Measurements from ENCODE around the gene JAK3. TPM values are rescaled to one million over a fixed set of nuclear protein-coding genes. Genes with fewer than 3 reads are reported as not detected.

JAK3 gene
- total and polyA plus RNA-seq, 2 of the 8 experiments (the other 6 are each of a cell fraction or from before 2014, with no cell fraction given) = 4.0 to 4.7 TPM

GRCh38 chr19:17879466-17879865, 31.7 kb upstream of the JAK3 start:
- Histone ChIP-seq H4K20me1 (replicated peaks in 1 of 2; ENCODE audit: control insufficient read depth in 1 of 2, insufficient read depth in 2 of 2, low read length in 2 of 2) (no peaks in the 10 kb centered on the region), H3K4me2 (ENCODE audit: insufficient read depth in 1 of 2, low read depth in 2 of 2, low read length in 2 of 2) (no peak overlapping the region), H3K4me1 (replicated peaks in 1 of 4; ENCODE audit: control insufficient read depth in 3 of 4, insufficient read depth in 4 of 4, low read length in 3 of 4) (no peaks in the 10 kb centered on the region), H3K56ac (replicated peaks; ENCODE audit: insufficient read length, low read depth, low read length) (no peak overlapping the region), H2AK5ac (ENCODE audit: low read depth, low read length) (no peak overlapping the region), H2BK15ac (ENCODE audit: low read length) (no peak overlapping the region), H3K9me3 (ENCODE audit: insufficient read depth in 2 of 2, low read depth in 1 of 2, low read length in 1 of 2) (no peaks in the 10 kb centered on the region), H3K14ac (ENCODE audit: insufficient read length) (no peak overlapping the region), H2BK5ac (ENCODE audit: low read depth, low read length) (no peak overlapping the region), H2BK20ac (ENCODE audit: low read length) (no peak overlapping the region), H3K18ac (ENCODE audit: extremely low read depth, low read length) (no peak overlapping the region), H3K36me3 (ENCODE audit: control insufficient read depth in 2 of 4, insufficient read depth in 4 of 4, low read length in 3 of 4) (no peaks in the 10 kb centered on the region), H2BK120ac (replicated peaks; ENCODE audit: low read depth, low read length) (no peak overlapping the region), H3K9ac (replicated peaks in 1 of 4; ENCODE audit: extremely low read depth in 1 of 4, low read depth in 3 of 4, low read length in 3 of 4) (no peak overlapping the region), H4K91ac (replicated peaks; ENCODE audit: insufficient read length, low read length) (no peak overlapping the region), H3K27ac (ENCODE audit: low read depth, low read length) (no peak overlapping the region), H3K4me3 (ENCODE audit: extremely low read depth in 1 of 4, insufficient read depth in 2 of 4, low read depth in 3 of 4, low read length in 4 of 4) (no peak overlapping the region), H3K23ac (ENCODE audit: insufficient read length) (no peak overlapping the region), H3K23me2 (ENCODE audit: low read depth, low read length) (peaks cover 3% of the 10 kb centered on the region; the same call in 1 of the 2 replicates), H3K27me3 (replicated peaks in 1 of 4; ENCODE audit: control insufficient read depth in 3 of 4, extremely low read depth in 1 of 4, insufficient read depth in 3 of 4, low read length in 3 of 4) (no peaks in the 10 kb centered on the region), H3K79me2 (ENCODE audit: control insufficient read depth in 1 of 2, insufficient read depth in 2 of 2, low read length in 2 of 2) (no peaks in the 10 kb centered on the region), H4K8ac (ENCODE audit: extremely low read depth, insufficient read depth, low read length) (no peak overlapping the region), H4K5ac (ENCODE audit: insufficient read length, low read depth, low read length) (no peak overlapping the region), H3K79me1 (ENCODE audit: low read depth, low read length) (no peaks in the 10 kb centered on the region), H3K4ac (replicated peaks; ENCODE audit: insufficient read length, low read depth, low read length) (no peak overlapping the region), H2AFZ (ENCODE audit: low read length) (no peak overlapping the region), H2BK12ac (ENCODE audit: low read depth, low read length) (no peak overlapping the region)
- FAIRE-seq (no peak), DNase-seq (ENCODE audit: low read depth in 1 of 2, low spot score in 2 of 2) (no peak)
- no peak for TF ChIP-seq RFX5 (IDR thresholded peaks at IDR 0.05; ENCODE audit: borderline replicate concordance, low read depth, low read length)
- POLR2A ChIA-PET (ENCODE audit: partially characterized antibody) = interaction anchor here (5.2 to 5.8 kb wide), 2 partner anchors 15 to 19 kb away, joined by 26 to 30 read pairs; partner anchors contain the start of gene RPL18A
- CTCF ChIA-PET (ENCODE audit: partially characterized antibody) = interaction anchor here (1.7 to 1.8 kb wide), 2 partner anchors 20 to 53 kb away, joined by 4 to 5 read pairs; partner anchors contain the start of genes CCDC124 and RPL18A
- 92% methylated on average over 7 of the region's 7 CpGs; no CpG with 5 or more reads in 1 of the 2 experiments for WGBS, 2 experiments (ENCODE audit: extremely low coverage in 1 of 2, insufficient coverage in 1 of 2, insufficient read length in 1 of 2, insufficient replicate concordance in 2 of 2, low coverage in 1 of 2, low lambda C conversion rate in 2 of 2, missing lambda C conversion rate in 1 of 2)

All from H1 (cell line).